NCI-H187 (cell line): ENCODE data around the gene IL17B.
"Not testable (repeated sequence)": the region's sequence is repeated elsewhere in the genome, so short reads cannot be mapped to it uniquely, and the experiment has no call there.

Source experiments
- DNase-seq, 2 experiments: peaks; one replicate each; lab custom pipeline; 2025; lab: John Stamatoyannopoulos, UW

IL17B gene

DNA sequence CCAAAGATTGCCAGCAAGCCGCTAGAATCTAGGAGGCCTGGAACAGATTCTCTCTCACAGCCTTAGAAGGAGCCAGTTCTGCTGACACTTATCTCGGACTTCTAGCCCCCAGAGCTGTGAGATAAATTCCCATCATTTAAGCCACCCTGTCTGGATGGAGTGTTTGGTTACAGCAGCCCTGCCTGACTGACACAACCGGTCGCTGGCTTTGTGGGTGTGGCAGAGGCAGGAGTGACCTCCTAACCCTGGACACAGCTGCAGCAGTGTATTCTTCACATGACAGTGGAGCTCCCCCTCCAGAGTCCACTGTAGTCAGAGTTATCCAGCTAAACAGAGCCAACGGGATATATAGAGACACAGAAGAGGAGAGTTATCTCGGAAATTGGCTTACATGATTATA is 21.2 kb upstream of the IL17B start:
- no peak for DNase-seq

DNA sequence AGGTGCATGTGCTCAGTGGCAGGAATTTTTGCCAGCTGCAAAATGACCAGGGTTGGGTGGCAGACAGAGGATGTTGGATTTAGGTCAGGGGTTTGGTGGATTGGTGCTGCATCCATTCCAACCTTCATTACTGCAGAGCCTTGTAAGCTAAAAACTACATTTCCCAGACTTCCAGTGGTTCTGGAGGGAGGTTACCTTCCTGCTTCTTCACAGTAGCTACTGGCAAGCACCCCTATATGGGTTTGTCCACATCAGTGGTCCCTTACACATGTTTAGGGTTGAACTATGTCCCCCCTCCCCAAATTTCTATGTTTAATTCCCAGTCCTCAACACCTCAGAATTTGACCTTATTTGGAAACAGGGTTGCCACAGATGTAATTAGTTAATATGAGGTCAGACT is 20.7 kb upstream of the IL17B start:
- no peak for DNase-seq

DNA sequence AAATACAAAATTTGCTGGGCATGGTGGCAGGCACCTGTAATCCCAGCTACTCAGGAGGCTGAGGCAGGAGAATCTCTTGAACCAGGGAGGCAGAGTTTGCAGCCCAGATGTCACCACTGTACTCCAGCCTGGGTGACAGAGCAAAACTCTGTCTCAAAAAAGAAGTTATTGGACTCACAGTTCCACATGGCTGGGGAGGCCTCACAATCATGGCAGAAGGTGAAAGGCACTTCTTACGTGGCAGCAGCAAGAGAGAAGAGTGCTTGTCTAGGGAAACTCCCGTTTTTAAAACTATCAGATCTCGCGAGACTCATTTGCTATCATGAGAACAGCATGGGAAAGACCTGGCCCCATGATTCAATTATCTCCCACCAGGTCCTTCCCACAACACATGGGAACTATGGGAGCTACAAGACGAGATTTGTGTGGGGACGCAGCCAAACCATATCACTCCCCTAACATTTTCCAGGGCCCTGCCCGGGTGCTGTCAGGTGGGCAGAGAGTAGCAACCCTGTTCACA is 19.7 kb upstream of the IL17B start:
- DNase-seq = not testable (repeated sequence)

DNA sequence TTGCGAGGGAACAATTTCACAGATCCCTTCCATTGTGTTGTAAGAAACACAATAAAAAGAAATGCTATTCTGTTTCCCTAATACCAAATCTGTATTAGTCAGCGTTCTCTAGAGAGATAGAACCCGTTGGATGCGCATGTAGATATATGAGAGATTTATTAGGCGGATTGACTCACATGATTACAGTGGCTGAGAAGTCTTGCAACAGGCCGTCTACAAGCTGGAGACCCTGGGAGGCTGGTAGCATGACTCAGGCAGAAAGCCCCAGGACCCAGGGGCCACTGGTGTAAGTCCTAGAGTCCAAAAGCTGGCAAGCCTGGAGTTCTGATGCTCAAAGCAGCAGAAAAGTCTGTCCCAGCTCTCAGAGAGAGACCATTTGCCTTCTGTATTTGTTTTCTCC is 18.4 kb upstream of the IL17B start:
- no peak for DNase-seq

DNA sequence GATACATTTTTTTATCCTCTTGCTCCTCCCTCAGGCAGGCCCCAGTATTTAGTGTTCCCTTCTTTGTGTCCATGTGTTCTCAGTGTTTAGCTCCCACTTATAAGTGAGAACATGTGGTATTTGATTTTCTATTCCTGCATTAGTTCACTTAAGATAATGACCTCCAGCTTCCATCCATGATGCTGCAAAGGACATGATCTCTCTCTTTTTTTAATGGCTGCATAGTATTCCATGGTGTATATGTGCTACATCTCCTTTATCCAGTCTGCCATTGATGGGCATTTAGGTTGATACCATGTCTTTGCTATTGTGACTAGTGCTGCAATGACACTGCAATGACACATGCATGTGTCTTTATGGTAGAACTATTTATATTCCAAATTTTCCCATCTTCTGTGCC is 15.9 kb upstream of the IL17B start:
- not testable (repeated sequence) for DNase-seq

- no peak for DNase-seq
Observed at GRCh38 chr5:149392718-149393117, 13.6 kb upstream of the IL17B start.

- DNase-seq = no peak
Observed at GRCh38 chr5:149391524-149391923, 12.4 kb upstream of the IL17B start.

- not testable (repeated sequence) for DNase-seq
Observed at GRCh38 chr5:149391076-149391475, 12.0 kb upstream of the IL17B start.

DNA sequence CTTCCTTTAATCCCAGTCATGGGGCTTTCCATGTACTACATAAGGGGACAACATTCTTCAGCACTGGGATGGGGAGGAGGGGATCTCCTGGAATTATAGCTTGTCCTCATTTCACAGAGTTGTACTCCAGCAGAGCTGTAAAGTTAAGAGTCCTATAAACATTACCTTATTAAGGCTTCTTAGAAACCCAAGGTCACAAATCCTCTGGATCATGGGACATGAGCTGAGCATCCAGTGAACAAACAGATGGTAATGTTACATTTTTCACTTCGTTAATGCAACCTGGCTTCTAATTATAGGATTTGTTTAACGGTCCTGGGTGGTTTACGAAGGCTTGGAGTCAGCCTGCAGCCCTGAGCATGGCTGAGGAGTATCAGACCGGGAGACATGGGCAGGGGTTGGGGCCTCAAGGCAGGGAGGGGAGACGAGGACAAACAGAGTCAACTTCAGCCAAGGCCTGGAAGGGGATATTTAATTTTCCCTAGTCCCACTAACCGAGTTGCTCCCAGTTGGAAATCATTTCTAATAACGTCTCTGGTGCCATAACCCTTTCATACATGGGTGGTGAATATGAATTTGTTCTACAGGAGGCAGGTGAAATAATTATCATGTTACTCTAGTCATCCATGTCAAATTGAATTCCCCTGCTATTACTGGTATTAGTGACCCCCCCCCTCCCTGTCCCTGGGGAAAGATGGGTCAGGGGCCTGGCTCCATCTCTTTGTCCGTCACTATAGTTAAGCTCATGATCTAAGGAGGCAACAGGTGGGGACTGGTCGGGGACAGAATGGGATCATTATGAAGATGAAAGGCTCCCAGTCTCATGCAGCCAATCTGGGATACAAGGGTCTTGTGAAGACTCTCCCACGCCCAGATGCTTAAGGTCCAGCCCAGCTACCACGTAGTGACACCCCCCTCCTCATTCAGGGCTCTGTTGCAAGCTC is 10.7 kb upstream of the IL17B start:
- no peak for DNase-seq

DNA sequence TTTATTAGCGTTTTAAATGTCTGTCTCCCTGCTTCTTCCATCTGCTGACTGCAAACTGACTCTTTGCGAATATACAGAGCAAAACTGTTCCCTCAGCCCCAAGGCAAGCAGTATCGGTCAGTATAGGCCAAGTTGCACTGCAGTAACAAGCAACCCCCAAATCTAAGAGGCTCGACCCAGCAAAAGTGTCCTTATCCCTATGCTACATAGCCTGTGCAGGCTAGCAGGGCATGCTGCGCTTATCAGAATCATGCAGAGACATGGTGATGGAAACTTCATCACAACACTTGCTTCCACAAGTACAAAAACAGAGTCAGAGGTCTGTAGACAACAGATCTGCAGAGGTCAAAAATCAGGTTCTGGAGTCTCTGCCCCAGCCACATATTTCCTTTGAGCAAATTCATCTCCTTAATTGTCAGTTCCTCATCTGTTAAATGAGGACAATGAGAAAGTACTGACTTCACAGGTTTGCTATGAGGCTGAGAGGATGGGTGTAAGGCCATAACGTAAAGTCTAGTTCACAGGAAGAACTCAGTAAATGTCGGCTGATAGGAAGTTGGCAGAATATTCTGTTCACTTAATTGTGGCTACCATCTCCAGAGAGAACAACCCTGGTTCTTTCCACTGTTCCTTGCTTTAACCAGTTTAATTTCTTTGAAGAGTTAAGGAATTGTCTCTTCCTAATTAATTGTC is 9.6 kb upstream of the IL17B start:
- DNase-seq = no peak

GRCh38 chr5:149387982-149388381 is 8.9 kb upstream of the IL17B start:
- DNase-seq = no peak

DNA sequence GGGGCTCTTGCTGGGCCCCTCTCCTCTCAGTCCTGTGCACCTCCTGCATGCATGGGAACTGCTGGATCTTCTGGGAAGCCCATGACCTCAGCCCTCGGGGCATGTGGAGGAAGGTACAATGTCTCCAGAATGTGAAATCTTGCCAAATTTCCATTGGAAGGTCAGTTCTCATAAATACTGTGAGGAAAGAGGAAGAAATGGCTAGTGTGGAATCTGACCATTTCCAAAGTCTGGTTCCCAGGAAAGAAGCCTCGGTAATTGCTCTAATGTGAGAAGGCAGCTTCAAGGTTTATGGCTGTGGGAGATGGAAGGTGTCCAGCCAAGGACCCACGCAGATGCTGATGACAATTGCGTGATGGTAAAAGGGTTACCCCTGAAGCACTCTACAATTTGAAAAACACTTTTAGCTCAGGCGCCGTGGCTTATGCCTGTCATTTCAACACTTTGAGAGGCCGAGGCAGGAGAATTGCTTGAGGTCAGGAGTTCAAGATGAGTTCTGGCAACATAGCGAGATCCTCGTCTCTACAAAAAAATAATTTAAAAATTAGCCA is 8.1 kb upstream of the IL17B start:
- DNase-seq = no peak

GRCh38 chr5:149386166-149386565 is 7.1 kb upstream of the IL17B start:
- no peak for DNase-seq

DNA sequence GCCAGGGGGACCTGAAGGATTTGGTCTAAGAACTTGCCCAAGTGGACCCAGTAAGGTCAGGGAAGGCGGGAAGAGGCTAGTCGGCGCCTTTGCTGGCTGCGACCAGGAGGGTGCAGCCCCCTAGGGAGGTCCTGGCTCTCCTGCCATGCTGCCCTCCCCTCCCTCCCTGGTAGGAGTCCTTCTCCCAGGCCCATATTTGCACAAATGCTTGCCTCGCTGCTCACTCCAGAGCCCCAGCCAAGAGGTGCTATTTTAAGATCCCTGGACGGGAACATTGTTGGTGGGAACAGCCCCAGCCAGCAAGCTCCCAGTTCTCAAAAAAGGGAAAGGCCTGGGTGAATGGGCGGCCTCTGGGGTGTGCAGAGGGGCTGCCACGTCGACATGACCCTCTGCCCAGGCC is 4.3 kb upstream of the IL17B start:
- no peak for DNase-seq

DNA sequence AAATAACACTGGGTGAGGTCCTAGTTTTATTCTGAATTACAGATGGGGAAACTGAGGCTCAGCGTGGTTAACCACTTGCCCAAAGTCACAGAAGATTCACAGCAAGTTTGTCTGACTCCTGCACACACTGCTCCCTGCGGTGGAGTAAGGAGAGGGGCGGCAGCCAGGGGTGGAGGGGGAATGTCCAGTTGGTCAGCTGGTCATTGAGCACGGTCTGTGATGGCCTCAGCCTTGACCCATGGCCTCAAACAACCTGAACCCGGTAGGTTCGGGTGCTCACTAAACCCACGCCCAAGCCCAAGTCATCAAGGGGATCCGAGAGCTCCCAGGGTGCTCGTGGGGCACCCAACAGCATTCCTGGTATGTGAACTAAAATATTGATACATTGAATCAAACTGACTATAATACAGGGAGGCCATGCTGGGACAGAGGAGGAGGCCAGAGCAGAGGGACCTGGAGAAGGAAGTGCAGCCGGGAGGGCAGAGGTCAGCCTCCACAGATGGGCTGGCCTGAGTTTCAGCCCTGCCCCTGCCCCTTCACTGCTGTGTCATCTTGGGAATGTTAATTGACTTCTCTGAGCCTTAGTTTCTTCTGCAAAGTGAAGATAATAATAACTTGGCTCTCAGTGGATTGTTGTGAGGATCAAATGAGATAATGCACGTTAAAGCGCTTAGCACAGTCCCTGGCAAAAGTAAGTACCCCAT is 3.6 kb upstream of the IL17B start:
- no peak for DNase-seq

DNA sequence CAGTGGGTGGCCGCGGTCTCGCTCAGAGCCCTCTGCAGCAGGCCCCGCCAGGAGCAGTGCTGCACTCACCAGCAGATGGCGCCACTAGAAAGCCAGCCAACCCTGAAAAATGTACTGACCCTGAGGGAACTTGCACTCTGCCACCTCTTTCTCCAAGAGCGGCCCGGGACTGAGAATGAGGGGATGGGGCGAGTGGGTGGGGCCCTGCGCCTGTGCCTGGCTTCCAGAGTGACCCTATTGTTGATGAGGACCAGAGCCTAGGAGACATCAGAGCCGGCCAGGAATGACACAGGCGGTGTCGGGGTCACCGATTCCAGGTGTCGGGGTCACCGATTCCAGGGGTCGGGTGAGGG is 2.9 kb upstream of the IL17B start:
- DNase-seq = no peak

GRCh38 chr5:149381261-149381985 is 2.3 kb upstream of the IL17B start:
- DNase-seq = no peak

DNA sequence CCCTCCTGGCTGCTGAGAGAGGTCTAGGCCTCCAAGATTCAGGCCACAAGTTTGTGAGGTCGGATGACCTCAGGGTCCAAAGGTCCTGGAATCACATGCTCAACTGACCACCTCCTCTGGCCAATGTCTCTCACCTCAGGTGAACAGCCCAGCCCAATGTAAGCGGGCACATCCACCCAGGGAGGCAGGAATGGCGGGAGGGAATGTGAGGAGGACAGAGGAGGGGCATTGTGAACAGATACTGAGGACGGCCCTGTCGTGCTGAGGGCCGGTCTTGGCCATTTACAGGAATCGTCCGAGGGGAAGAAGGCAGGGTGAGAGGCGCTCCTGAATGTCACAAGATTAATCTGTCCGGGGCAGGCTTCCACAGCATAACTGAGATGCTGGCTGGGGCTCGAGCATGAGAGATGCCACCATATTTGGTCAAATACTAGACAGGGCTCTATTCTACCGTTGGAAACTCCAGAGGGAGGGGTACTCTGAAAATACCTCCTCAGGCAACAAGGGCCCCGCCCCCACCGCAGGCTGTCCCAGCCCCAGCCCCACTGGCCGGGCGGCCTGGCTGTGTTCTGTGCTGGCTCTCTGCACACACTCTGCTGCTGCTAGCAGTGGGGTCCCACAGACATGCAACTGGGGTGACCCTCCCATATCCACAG is 1.5 kb upstream of the IL17B start:
- no peak for DNase-seq

DNA sequence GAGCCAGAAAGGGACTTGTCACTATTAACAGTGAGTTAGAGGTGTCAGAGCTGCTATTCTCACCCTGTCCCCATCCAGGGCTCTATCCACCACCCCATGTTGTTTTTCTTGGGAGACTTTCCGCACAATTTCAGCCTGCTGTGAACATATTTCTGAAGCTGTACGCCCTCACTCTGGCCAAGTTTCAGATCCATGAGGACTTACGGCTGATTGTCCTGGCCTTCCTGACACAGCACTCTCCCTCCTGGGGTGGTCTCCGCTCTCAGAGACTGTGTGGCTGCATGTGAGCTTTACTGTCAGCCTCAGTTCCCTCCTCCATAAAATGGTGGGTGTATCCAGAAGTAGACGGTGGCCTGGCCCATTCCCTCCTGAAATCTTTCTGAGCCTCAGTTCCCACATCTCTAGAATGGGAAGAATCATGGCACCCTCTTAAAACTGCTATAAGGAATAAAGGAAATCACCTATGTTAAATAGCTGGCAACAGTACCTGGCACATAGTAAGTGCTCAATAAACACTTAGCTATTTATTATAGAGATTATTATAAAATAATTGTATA is 804 bp upstream of the IL17B start:
- DNase-seq = no peak

GRCh38 chr5:149378241-149378820 is 761 bp downstream of the IL17B start:
- no peak for DNase-seq
